GM20000 (cell line): Measurements from ENCODE around the gene SEC14L5.

Experiments used
- DNase-seq: peaks from one replicate; pipeline ENCODE4 v3.0.0; 2012; ENCODE audit warnings: low spot score
- TF ChIP-seq, protein P1 (sequence below): IDR thresholded peaks from 2 replicates; pipeline ENCODE4 v1.5.1; 2012; ENCODE audit warnings: mild to moderate bottlenecking, control low read depth; ENCODE audit errors: extremely low read depth, missing control alignments

SEC14L5 gene

DNA sequence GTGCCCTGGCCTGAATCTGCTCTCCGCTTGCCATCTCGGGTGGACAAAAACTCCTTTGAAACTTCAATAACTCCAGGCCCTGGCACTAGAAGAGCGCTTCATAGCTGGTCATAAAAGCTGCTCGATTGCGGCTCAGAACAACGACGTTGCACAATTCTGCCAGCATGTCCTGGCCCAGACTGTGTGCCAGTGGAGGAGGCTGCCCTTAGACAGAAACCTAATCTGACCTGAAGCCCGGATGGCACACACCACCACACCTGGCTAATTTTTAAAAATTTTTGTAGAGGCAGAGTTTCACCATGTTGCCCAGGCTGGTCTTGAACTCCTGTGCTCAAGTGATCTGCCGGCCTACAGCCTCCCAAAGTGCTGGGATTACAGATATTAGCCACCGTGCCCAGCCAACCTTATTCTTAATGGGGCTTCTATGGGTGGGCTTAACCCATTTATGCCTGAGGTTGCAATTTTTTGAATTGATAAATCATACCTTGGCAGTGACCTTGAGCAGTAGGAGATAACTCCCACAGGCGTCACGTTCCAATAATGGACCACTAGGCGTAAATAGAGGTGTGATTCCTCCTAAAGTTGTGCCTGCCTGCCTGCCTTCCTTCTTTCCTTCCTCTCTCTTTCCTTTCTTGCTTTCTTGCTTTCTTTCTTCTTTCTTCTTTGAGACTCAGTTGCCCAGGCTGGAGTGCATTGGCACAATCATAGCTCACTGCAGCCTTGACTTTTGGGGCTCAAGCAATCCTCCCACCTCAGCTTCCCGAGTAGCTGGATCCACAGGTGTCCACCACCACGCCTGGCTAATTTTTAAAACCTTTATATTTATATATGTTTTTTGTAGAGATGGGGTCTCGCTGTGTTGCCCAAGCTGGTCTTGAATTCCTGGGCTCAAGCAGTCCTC is 20.1 kb upstream of the SEC14L5 start:
- DNase-seq = no peak
- TF ChIP-seq, protein P1, sequence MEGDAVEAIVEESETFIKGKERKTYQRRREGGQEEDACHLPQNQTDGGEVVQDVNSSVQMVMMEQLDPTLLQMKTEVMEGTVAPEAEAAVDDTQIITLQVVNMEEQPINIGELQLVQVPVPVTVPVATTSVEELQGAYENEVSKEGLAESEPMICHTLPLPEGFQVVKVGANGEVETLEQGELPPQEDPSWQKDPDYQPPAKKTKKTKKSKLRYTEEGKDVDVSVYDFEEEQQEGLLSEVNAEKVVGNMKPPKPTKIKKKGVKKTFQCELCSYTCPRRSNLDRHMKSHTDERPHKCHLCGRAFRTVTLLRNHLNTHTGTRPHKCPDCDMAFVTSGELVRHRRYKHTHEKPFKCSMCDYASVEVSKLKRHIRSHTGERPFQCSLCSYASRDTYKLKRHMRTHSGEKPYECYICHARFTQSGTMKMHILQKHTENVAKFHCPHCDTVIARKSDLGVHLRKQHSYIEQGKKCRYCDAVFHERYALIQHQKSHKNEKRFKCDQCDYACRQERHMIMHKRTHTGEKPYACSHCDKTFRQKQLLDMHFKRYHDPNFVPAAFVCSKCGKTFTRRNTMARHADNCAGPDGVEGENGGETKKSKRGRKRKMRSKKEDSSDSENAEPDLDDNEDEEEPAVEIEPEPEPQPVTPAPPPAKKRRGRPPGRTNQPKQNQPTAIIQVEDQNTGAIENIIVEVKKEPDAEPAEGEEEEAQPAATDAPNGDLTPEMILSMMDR = no peak

DNA sequence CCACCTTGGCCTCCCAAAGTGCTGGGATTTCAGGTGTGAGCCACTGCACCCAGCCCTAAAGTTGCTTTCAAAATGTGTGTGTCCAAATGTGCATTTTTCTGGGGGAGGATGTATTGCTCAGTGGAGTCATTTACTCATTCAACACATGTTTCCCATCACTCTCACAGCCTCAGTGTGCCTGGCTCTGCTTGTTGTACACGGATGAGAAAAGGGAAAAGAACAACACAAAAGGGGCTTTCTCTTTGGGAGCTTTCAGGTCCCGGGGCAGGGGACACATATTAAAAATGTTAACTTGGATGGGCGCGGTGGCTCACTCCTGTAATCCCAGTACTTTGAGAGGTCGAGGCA is 19.5 kb upstream of the SEC14L5 start:
- DNase-seq = no peak
- TF ChIP-seq, protein P1 = no peak

DNA sequence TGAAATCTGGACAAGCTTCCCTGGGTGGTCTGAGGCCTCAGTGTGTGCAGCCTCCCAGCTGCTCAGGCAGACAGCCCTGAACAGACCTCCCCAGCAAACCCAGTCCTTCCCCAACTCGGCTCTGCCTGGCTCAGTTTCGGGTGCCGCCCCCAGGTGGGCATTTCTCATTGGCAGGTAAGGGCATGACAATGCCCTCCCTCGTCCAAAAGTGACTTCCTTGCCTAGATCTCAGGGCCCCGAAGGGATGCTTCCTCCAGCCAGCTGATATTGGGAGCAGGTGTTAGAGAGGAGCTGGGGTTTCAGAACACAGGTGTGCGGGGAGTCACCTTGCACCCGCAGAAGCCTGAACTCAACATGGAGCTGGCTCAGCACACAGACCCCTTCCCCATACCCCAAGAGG is 17.4 kb upstream of the SEC14L5 start:
- no peak for DNase-seq
- TF ChIP-seq, protein P1 = no peak

DNA sequence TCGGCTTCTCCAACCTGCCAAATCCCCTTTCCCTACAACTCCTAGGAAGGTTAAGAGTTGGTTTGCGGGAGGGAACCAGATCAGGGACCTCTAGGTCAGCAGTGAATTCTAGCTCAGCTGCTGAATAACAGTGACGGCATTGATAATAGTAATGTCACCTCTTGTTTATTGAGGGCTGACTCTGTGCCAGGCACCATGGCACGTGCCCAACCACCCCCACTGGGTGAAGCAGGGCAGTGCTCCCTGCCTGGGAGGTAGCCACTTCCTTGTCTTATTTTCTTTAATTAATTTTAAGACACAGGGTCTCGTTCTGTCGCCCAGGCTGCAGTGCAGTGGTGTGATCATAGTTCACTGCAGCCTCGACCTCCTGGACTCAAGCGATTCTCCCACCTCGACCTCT is 15.6 kb upstream of the SEC14L5 start:
- no peak for DNase-seq
- TF ChIP-seq, protein P1 = no peak

DNA sequence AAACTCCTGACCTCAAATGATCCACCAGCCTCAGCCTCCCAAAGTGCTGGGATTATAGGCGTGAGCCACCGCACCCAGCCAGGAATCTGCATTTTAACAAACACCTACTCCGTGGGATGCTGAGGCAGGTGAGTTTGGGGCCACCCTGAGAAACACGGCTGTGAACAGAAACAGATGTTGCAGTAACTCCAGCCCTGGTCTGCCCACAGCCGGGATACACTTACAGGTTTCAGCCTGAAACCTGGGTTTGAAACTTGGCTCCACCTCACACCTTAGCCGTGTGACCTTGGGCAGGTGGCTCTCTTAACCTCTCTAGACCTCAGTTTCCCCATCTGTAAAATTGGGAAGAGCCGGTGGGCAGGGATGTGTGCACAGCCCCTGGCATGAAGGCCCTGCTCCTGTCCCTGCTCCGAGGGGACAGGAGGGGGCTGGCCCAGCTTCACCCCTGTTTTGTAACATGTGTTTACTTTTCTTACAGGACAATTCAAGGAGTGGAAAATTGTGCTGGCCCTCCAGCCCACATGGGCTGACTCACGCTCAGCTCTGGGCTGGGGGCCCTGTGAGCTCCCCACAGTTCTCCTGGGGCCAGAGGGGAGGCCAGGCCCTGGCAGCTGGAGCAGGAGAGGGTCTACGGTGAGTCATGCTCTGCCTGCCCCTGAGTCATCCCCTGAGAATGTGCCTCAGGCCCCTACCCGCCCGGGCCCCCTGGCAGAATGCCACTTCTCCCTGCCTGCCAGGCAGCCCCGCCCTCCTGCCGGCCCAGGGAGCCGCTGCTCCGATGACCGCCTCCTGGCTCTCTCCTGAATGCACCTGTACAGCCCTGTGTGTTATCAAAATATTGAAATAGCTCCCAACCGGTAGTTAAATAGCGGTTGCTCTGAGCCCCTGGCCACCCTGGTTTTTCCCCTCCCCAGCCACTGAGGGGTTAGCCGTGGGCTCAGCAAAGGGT is 13.5 kb upstream of the SEC14L5 start:
- no peak for DNase-seq
- TF ChIP-seq, protein P1 = no peak

DNA sequence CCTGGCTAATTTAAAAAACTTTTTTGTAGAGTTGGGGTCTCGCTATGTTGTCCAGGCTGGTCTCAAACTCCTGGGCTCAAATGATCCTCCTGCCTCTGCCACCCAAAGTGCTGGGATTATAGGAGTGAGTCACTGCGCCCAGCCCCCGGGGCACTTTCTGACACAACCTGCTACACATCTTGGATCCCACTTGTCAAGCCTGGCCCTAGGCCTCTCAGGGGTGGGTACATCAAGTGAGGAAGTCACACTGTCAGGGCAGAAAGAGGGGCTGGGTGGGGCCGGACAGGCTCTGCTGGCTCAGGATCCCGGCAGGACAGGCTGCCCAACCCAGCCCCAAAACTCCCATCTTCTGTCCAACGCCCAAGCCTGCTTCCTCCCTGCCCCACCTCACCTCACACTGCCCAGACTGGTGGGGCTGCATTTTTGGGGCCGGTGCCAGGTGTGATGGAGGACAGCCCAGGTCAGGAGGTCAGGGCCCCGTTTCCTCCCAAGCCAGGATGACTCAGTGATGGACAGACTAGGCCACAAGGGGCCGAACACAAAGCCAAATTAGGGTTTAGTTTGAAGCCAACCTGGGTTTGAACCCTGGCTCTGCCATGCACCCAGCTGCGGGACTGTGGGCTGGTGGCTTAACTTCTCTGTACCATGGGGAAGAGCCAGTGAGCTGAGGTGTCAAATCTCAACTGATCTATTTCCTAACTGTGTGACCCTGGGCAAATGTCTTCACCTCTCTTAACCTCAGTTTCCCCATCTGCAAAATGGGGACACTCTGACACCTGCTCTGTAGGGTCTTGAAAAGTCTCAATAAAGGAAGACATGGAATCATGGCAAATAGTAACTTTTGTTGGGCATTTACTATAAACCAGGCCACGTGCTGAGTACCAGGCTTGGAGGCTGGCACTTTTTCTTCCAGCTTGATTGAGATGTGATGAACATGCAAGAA is 12.3 kb upstream of the SEC14L5 start:
- TF ChIP-seq, protein P1 = no peak
- DNase-seq = no peak
